Endothelial cell of umbilical vein (primary cell): ENCODE data around the gene FAM163A. TPM values are rescaled to one million over a fixed set of nuclear protein-coding genes. Genes with fewer than 3 reads are reported as not detected.

Source experiments
- BruUV-seq: library from RNA; stranded (reverse); fragments of 400-500 nt; replicated peaks from 2 replicates; lab custom pipeline; 2021; lab: Mats Ljungman, UMichigan
- CTCF ChIA-PET: fragments of 300-600, 350-600 bp; sonication (Branson Sonifier 250); formaldehyde crosslinking; loops from one replicate; lab custom pipeline; 2021; ENCODE audit warnings: antibody characterized with exemption, inconsistent platforms; lab: Charles Lee
- POLR2A ChIA-PET: fragments of 300-600, 350-600 bp; sonication (Branson Sonifier 250); formaldehyde crosslinking; loops from one replicate; lab custom pipeline; 2021; ENCODE audit warnings: antibody characterized with exemption, inconsistent platforms; lab: Charles Lee
- DNase-seq: peaks from one replicate; pipeline ENCODE4 v3.0.0-alpha.2; 2011; ENCODE audit warnings: low read depth, low spot score
- FAIRE-seq: peaks from 2 replicates; lab custom pipeline; 2011; peaks lifted over from hg19 to GRCh38; lab: Jason Lieb, UNC
- H2AFZ ChIP-seq: 2 replicates; pipeline ENCODE4 v1.6.0; 2012; ENCODE audit warnings: low read depth, low read length, control low read depth, inconsistent platforms
- H3K27ac ChIP-seq: 2 replicates; pipeline ENCODE4 v1.5.1; 2011; ENCODE audit warnings: low read depth, mild to moderate bottlenecking, control low read depth, low read length, moderate library complexity; ENCODE audit not compliant: insufficient read depth
- H3K27me3 ChIP-seq, 2 experiments: 2 replicates each; pipeline versions ENCODE4 v1.6.0 to v1.6.1; 2011; ENCODE audit warnings: low read length in 2 of 2, mixed read lengths in 1 of 2; ENCODE audit not compliant: control insufficient read depth in 2 of 2, insufficient read depth in 2 of 2
- H3K36me3 ChIP-seq, 2 experiments: 2 replicates in 1 of 2; 3 replicates in 1 of 2; pipeline ENCODE4 v1.5.1; 2011; ENCODE audit warnings: low read length in 2 of 2, mild to moderate bottlenecking in 1 of 2, moderate library complexity in 1 of 2; ENCODE audit not compliant: control insufficient read depth in 2 of 2, insufficient read depth in 2 of 2; ENCODE audit errors: extremely low read depth in 1 of 2
- H3K4me1 ChIP-seq: 3 replicates; pipeline ENCODE4 v1.5.1; 2011; ENCODE audit warnings: mild to moderate bottlenecking, low read length; ENCODE audit not compliant: control insufficient read depth, insufficient read depth; ENCODE audit errors: extremely low read depth
- H3K4me2 ChIP-seq: 2 replicates; pipeline ENCODE4 v1.6.1; 2011; ENCODE audit warnings: low read length, control low read depth, mixed read lengths; ENCODE audit not compliant: insufficient read depth
- H3K4me3 ChIP-seq, 3 experiments: fragments of 200-600 bp in 1 of 3; sonication (generic), shearing (Covaris generic) in 1 of 3; replicated peaks in 1 of 3; 2 replicates each; pipeline ENCODE4 v1.5.1; 2011 to 2016; ENCODE audit warnings: control low read depth in 3 of 3, low read length in 3 of 3, mild to moderate bottlenecking in 2 of 3, inconsistent platforms in 1 of 3, low read depth in 1 of 3, moderate library complexity in 1 of 3; ENCODE audit not compliant: insufficient read depth in 1 of 3
- H3K79me2 ChIP-seq: 2 replicates; pipeline ENCODE4 v1.6.0; 2012; ENCODE audit warnings: low read length, inconsistent platforms; ENCODE audit not compliant: control insufficient read depth, insufficient read depth
- H3K9ac ChIP-seq: replicated peaks from 2 replicates; pipeline ENCODE3; 2011; ENCODE audit warnings: low read length, control low read depth; ENCODE audit not compliant: insufficient read depth; ENCODE audit errors: extremely low read depth
- H3K9me1 ChIP-seq: replicated peaks from 3 replicates; pipeline ENCODE4 v1.6.0; 2011; ENCODE audit warnings: mild to moderate bottlenecking, low read length; ENCODE audit not compliant: control insufficient read depth, insufficient read depth; ENCODE audit errors: extremely low read depth
- H3K9me3 ChIP-seq: replicated peaks from 2 replicates; pipeline ENCODE4 v1.5.1; 2012; ENCODE audit warnings: low read length, inconsistent platforms; ENCODE audit not compliant: control insufficient read depth, insufficient read depth
- H4K20me1 ChIP-seq: replicated peaks from 2 replicates; pipeline ENCODE3; 2011; ENCODE audit warnings: mild to moderate bottlenecking, low read length; ENCODE audit not compliant: control insufficient read depth, insufficient read depth; ENCODE audit errors: extremely low read depth
- CTCF ChIP-seq, 2 donors: IDR thresholded peaks; 1 replicate in 1 of 2; 2 replicates in 1 of 2; pipeline ENCODE4 v1.5.1; 2011; ENCODE audit warnings: low read length in 2 of 2, mild to moderate bottlenecking in 2 of 2, moderate library complexity in 2 of 2, control low read depth in 1 of 2, inconsistent platforms in 1 of 2, low read depth in 1 of 2; ENCODE audit not compliant: insufficient read depth in 1 of 2; ENCODE audit errors: extremely low read depth in 1 of 2
- EZH2 ChIP-seq: IDR thresholded peaks from 2 replicates; pipeline ENCODE4 v1.6.1; 2012; ENCODE audit warnings: borderline replicate concordance, low read depth, mild to moderate bottlenecking, moderate library complexity, low read length, inconsistent platforms; ENCODE audit not compliant: severe bottlenecking
- FOS ChIP-seq: IDR thresholded peaks from 2 replicates; pipeline ENCODE4 v1.6.1; 2011; ENCODE audit warnings: mild to moderate bottlenecking, low read length, moderate library complexity, borderline replicate concordance; ENCODE audit not compliant: insufficient read depth
- GATA2 ChIP-seq: IDR thresholded peaks from 2 replicates; pipeline ENCODE4 v1.7.0; 2011; ENCODE audit warnings: low read depth, mild to moderate bottlenecking, moderate library complexity, mixed read lengths, low read length; ENCODE audit not compliant: insufficient read length, insufficient read depth
- JUN ChIP-seq: IDR thresholded peaks from 2 replicates; pipeline ENCODE4 v1.6.1; 2011; ENCODE audit warnings: borderline replicate concordance, low read depth; ENCODE audit not compliant: insufficient read length, insufficient read depth
- MAX ChIP-seq: IDR thresholded peaks from 2 replicates; pipeline ENCODE4 v1.6.1; 2011; ENCODE audit not compliant: insufficient read depth, insufficient read length
- MYC ChIP-seq: IDR thresholded peaks from one replicate; pipeline ENCODE4 v1.6.1; 2011; ENCODE audit warnings: mild to moderate bottlenecking, low read depth, low read length
- POLR2A ChIP-seq: IDR thresholded peaks from 2 replicates; pipeline ENCODE4 v1.6.1; 2012; ENCODE audit warnings: low read depth, mild to moderate bottlenecking, control low read depth, low read length
- POLR2AphosphoS5 ChIP-seq: IDR thresholded peaks from 2 replicates; pipeline ENCODE4 v1.6.1; 2012; ENCODE audit warnings: low read depth, mild to moderate bottlenecking, control low read depth, low read length, moderate library complexity; ENCODE audit not compliant: insufficient read depth
- dilution Hi-C: fragments of 300-500 bp; cut with MboI; formaldehyde crosslinking; loops from one replicate; pipeline ENCODE4 v1.15.0; 2019; ENCODE audit warnings: low sequenced_read_pairs; ENCODE audit not compliant: extremely low pct_ligation_motif_present
- intact Hi-C: fragments of 100-400 bp; cut with micrococcal nuclease; formaldehyde crosslinking; loops from one replicate; pipeline ENCODE4 v1.10.0; 2022
- polyA plus RNA-seq, 4 experiments: library from polyadenylated mRNA; depleted of rRNA in 3 of 4; stranded (reverse) in 3 of 4; unstranded in 1 of 4; fragments of >200 nt; gene quantifications; 2 replicates each; pipeline versions ENCODE4 v1.2.1 to v1.2.3, GENCODE V29; 2011 to 2012; ENCODE audit warnings: missing spikeins in 1 of 4
- total RNA-seq: library from RNA; stranded (reverse); gene quantifications from 2 replicates; pipeline ENCODE4 v1.2.3, GENCODE V29; 2021

Gene FAM163A
- total and polyA plus RNA-seq, 2 donors (not counting 3 experiments of a cell fraction or from before 2014, with no cell fraction given), result not detected

- CTCF ChIA-PET, result interaction anchor here (0.7 to 20.1 kb wide), 53 partner anchors 8 to 1782 kb away, joined by 3 to 1591 read pairs (median 6); partner anchors contain the start of genes CEP350 and TOR1AIP1
- intact Hi-C loops, result loop anchor here (1.0 to 10.0 kb wide), 5 partner anchors 108 to 732 kb away; partner anchors contain the start of genes TDRD5 and TOR3A
- no TSS peak for BruUV-seq
- FAIRE-seq (no peak), DNase-seq (no peak)
- Histone ChIP-seq H3K36me3 (no peaks in the 10 kb centered on the region), H3K9me1 (no peaks in the 10 kb centered on the region), H3K27me3 (peaks cover 2 to 10% of the 10 kb centered on the region in 2 experiments), H3K4me3 (no peak overlapping the region), H3K4me1 (peaks cover 20% of the 10 kb centered on the region), H3K9ac (no peak overlapping the region), H2AFZ (peak overlapping the region; percentile 98), H3K27ac (no peak overlapping the region), H3K79me2 (no peaks in the 10 kb centered on the region), H3K9me3 (no peaks in the 10 kb centered on the region), H3K4me2 (no peak overlapping the region), H4K20me1 (no peaks in the 10 kb centered on the region)
- dilution Hi-C loops, result loop anchor here (5.0 kb wide), 1 partner anchor 102 kb away; no protein-coding TSS in a partner anchor
- TF ChIP-seq MYC, result no peak
- TF ChIP-seq POLR2A, result no peak
- no peak for TF ChIP-seq GATA2
- no peak for TF ChIP-seq EZH2
- TF ChIP-seq POLR2AphosphoS5, result no peak
- no peak for TF ChIP-seq JUN
- TF ChIP-seq FOS, result no peak
- TF ChIP-seq CTCF (IDR thresholded peaks at IDR 0.05; ENCODE audit: extremely low read depth in 1 of 2, insufficient read depth in 1 of 2, low read depth in 1 of 2, low read length in 2 of 2), result no peak
- no peak for TF ChIP-seq MAX
- POLR2A ChIA-PET, result interaction anchor here (1.0 to 1.4 kb wide), 3 partner anchors 10 to 108 kb away, joined by 3 to 7 read pairs (median 7); no protein-coding TSS in a partner anchor
Observed at GRCh38 chr1:179813626-179814545, 70.8 kb downstream of the FAM163A start.
